CD4-positive, alpha-beta memory T cell (primary cell): ENCODE data around the gene MRPL45. TPM values are rescaled to one million over a fixed set of nuclear protein-coding genes. Genes with fewer than 3 reads are reported as not detected.
A peak's percentile ranks its signal among the peaks of the same experiment; 100 is the strongest.

Source experiments
- CTCF ChIA-PET: fragments of 350-600 bp; sonication (Branson Sonifier 250); formaldehyde crosslinking; loops from one replicate; lab custom pipeline; 2021; ENCODE audit warnings: inconsistent platforms; ENCODE audit not compliant: partially characterized antibody; lab: Charles Lee
- POLR2A ChIA-PET: fragments of 350-600 bp; sonication (Branson Sonifier 250); formaldehyde crosslinking; loops from one replicate; lab custom pipeline; 2021; ENCODE audit not compliant: partially characterized antibody; lab: Charles Lee
- DNase-seq, 5 donors: peaks; one replicate each; pipeline versions ENCODE4 v3.0.0 to v3.0.0-alpha.2; 2020 to 2022; ENCODE audit warnings: mixed read lengths in 1 of 5
- H3K27ac ChIP-seq: one replicate; pipeline ENCODE4 v1.7.0; 2013; ENCODE audit warnings: low read depth, low read length
- H3K27me3 ChIP-seq: 2 replicates; pipeline ENCODE4 v1.7.0; 2013; ENCODE audit warnings: mild to moderate bottlenecking, low read length, moderate library complexity; ENCODE audit not compliant: insufficient read depth
- H3K36me3 ChIP-seq: 2 replicates; pipeline ENCODE4 v1.7.0; 2013; ENCODE audit warnings: mild to moderate bottlenecking, low read length, moderate library complexity; ENCODE audit not compliant: insufficient read depth
- H3K4me1 ChIP-seq: 2 replicates; pipeline ENCODE4 v1.7.0; 2013; ENCODE audit warnings: mild to moderate bottlenecking, low read length, moderate library complexity; ENCODE audit not compliant: insufficient read depth
- H3K4me3 ChIP-seq, 2 donors: one replicate each; pipeline ENCODE4 v1.7.0; 2013; ENCODE audit warnings: low read length in 2 of 2, mild to moderate bottlenecking in 1 of 2
- H3K9me3 ChIP-seq, 2 donors: one replicate each; pipeline ENCODE4 v1.7.0; 2013; ENCODE audit warnings: low read length in 2 of 2, control low read depth in 1 of 2; ENCODE audit not compliant: control insufficient read depth in 1 of 2
- H3K27ac Mint-ChIP-seq, 7 donors: one replicate each; pipeline ENCODE4 v1.8.0; 2020 to 2021; ENCODE audit warnings: mixed read lengths in 7 of 7, mild to moderate bottlenecking in 6 of 7, inconsistent platforms in 3 of 7, moderate library complexity in 3 of 7
- H3K27me3 Mint-ChIP-seq, 2 donors: one replicate each; pipeline ENCODE4 v1.8.0; 2020 to 2021; ENCODE audit warnings: mixed read lengths in 2 of 2
- H3K36me3 Mint-ChIP-seq, 2 donors: one replicate each; pipeline ENCODE4 v1.8.0; 2020 to 2021; ENCODE audit warnings: mixed read lengths in 2 of 2, inconsistent platforms in 1 of 2, mild to moderate bottlenecking in 1 of 2
- H3K4me1 Mint-ChIP-seq, 4 donors: one replicate each; pipeline ENCODE4 v1.8.0; 2020 to 2021; ENCODE audit warnings: mixed read lengths in 4 of 4, mild to moderate bottlenecking in 1 of 4
- H3K4me3 Mint-ChIP-seq, 8 donors: one replicate each; pipeline ENCODE4 v1.8.0; 2020 to 2021; ENCODE audit warnings: mixed read lengths in 8 of 8, mild to moderate bottlenecking in 7 of 8, moderate library complexity in 6 of 8, inconsistent platforms in 3 of 8
- H3K9me3 Mint-ChIP-seq, 8 donors: one replicate each; pipeline ENCODE4 v1.8.0; 2020 to 2021; ENCODE audit warnings: mixed read lengths in 8 of 8, mild to moderate bottlenecking in 5 of 8, inconsistent platforms in 3 of 8, moderate library complexity in 1 of 8
- intact Hi-C: fragments of 100-400 bp; cut with micrococcal nuclease; formaldehyde crosslinking; loops from one replicate; pipeline ENCODE4 v1.15.1; 2023
- polyA plus RNA-seq, 2 donors: library from polyadenylated mRNA; unstranded; fragments of 300-500 nt; fragmentation: Illumina TruSeq; gene quantifications; one replicate each; pipeline ENCODE4 v1.2.3, GENCODE V29; 2021
- total RNA-seq, 2 experiments: library from RNA; stranded (reverse); gene quantifications; one replicate each; pipeline ENCODE4 v1.2.3, GENCODE V29; 2021

MRPL45 gene
- total and polyA plus RNA-seq, 4 experiments from 2014 or later: 17.2 to 29.4 (median 21.4) TPM

- POLR2A ChIA-PET: no interaction called here
- Histone ChIP-seq H3K27ac (no peak overlapping the region), H3K27me3 (no peaks in the 10 kb centered on the region), H3K36me3 (peaks cover 8% of the 10 kb centered on the region), H3K4me1 (no peaks in the 10 kb centered on the region), H3K4me3 (no peak overlapping the region), H3K9me3 (no peaks in the 10 kb centered on the region)
- no peak overlapping the region for H3K4me3 Mint-ChIP-seq
- no peaks in the 10 kb centered on the region for H3K9me3 Mint-ChIP-seq
- H3K27ac Mint-ChIP-seq: peak overlapping the region in 2 of 7 donors; percentile 53 to 81
- H3K36me3 Mint-ChIP-seq: peaks cover 16 to 18% of the 10 kb centered on the region in 2 donors
- CTCF ChIA-PET: interaction anchor here (0.6 to 2.4 kb wide), 3 partner anchors 10 to 1934 kb away, joined by 3 to 6 read pairs (median 4); no protein-coding TSS in a partner anchor
- intact Hi-C loops: no loop called here
- peaks cover 0 to 3% of the 10 kb centered on the region in 2 donors for H3K27me3 Mint-ChIP-seq
- no peak for DNase-seq
- peaks cover 0 to 9% (median under 1%) of the 10 kb centered on the region in 4 donors for H3K4me1 Mint-ChIP-seq
Observed at GRCh38 chr17:38325221-38325851, 28.4 kb downstream of the MRPL45 start.

DNA sequence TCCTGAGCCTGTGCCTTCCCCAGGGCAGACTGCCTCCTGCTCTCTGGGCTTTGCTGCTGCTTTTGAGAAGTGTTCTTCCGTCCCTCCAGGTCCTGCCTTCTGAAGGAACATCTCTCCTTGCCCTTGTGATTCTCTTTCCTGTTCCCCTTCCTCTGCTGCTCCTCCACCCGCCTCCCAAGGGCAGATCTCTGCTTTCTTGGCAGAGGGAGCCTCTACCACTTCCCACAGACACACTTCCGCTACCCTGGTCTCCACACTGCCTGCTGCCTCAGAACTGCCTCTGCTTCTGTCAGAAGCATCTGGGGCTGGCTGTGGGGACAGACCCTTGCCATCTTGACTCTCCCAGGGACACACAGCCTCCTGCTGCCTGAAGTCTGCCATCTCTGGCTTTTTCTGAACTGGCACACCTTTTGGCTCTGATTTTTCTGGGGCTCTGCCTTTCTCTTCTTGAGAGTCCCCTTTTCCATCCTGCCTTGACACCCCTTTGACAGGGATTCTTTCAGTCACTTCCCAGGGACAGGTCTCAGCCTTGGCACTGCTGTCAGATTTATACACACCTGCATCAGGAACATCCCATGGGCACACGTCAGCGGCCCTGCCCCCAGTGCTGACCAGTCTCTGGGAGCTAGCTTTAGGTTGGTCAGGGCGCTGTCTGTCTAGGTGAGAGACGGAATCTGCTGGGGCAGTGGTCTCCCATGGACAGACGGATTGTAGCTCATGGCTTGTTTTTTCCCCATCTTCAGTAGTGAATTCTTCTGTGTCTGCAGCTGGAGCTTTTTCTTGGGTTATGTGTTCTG, 30.2 kb downstream of the MRPL45 start:
- Histone ChIP-seq H3K4me1 (no peaks in the 10 kb centered on the region), H3K27ac (no peak overlapping the region), H3K4me3 (no peak overlapping the region), H3K9me3 (no peaks in the 10 kb centered on the region), H3K27me3 (no peaks in the 10 kb centered on the region), H3K36me3 (peaks cover 8% of the 10 kb centered on the region)
- Mint-ChIP-seq H3K4me1 (peaks cover 0 to 9% (median under 1%) of the 10 kb centered on the region in 4 donors), H3K27ac (peak overlapping the region in 3 of 7 donors; percentile 24 to 77 (median 61)), H3K9me3 (no peaks in the 10 kb centered on the region), H3K27me3 (peaks cover 5 to 11% of the 10 kb centered on the region in 2 donors), H3K4me3 (peak overlapping the region in 1 of 8 donors; percentile 31), H3K36me3 (peaks cover 7 to 9% of the 10 kb centered on the region in 2 donors)
- intact Hi-C loops: no loop called here
- POLR2A ChIA-PET: no interaction called here
- DNase-seq: no peak
- CTCF ChIA-PET: no interaction called here

DNA sequence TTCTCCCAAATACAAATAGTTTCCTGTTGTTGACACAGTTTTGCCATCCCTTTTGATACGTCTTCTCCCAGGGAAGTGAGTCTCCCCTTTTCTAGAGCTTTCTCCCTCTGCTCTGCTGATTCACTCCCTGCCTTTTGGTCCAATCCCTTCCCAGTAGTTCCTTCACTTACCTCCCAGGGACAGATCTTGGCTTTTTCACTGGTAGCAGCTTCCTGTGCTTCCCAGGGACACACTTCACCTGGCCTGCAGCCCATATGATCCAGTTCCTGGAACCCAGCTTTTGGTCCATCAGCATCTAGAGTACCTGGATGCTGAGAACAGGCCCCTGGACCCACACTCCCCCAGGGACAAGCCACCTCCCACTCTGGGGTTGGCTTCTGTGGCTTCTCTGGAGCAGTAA, 31.0 kb downstream of the MRPL45 start:
- ChIA-PET POLR2A (no interaction called here), CTCF (no interaction called here)
- no peak overlapping the region for H3K27ac ChIP-seq
- H3K4me1 Mint-ChIP-seq: peaks cover 0 to 9% (median under 1%) of the 10 kb centered on the region in 4 donors
- H3K4me3 Mint-ChIP-seq: no peak overlapping the region
- peaks cover 3 to 4% of the 10 kb centered on the region in 2 donors for H3K36me3 Mint-ChIP-seq
- peak overlapping the region in 1 of 7 donors; percentile 24 for H3K27ac Mint-ChIP-seq
- H3K4me3 ChIP-seq: no peak overlapping the region
- H3K9me3 Mint-ChIP-seq: no peaks in the 10 kb centered on the region
- no peak for DNase-seq
- peaks cover 4% of the 10 kb centered on the region for H3K36me3 ChIP-seq
- intact Hi-C loops: no loop called here
- H3K4me1 ChIP-seq: no peaks in the 10 kb centered on the region
- H3K27me3 Mint-ChIP-seq: peaks cover 5 to 11% of the 10 kb centered on the region in 2 donors
- no peaks in the 10 kb centered on the region for H3K9me3 ChIP-seq
- H3K27me3 ChIP-seq: no peaks in the 10 kb centered on the region

- H3K27me3 ChIP-seq: no peaks in the 10 kb centered on the region
- H3K36me3 Mint-ChIP-seq: no peaks in the 10 kb centered on the region
- H3K4me3 ChIP-seq: no peak overlapping the region
- no peak for DNase-seq
- H3K27me3 Mint-ChIP-seq: peaks cover 5 to 15% of the 10 kb centered on the region in 2 donors
- H3K27ac Mint-ChIP-seq: no peak overlapping the region
- no peak overlapping the region for H3K27ac ChIP-seq
- no peaks in the 10 kb centered on the region for H3K4me1 ChIP-seq
- H3K4me3 Mint-ChIP-seq: no peak overlapping the region
- CTCF ChIA-PET: no interaction called here
- no peaks in the 10 kb centered on the region for H3K36me3 ChIP-seq
- H3K4me1 Mint-ChIP-seq: peaks cover 0 to 9% (median under 1%) of the 10 kb centered on the region in 4 donors
- no peaks in the 10 kb centered on the region for H3K9me3 ChIP-seq
- no peaks in the 10 kb centered on the region for H3K9me3 Mint-ChIP-seq
- POLR2A ChIA-PET: no interaction called here
- intact Hi-C loops: no loop called here
Observed at GRCh38 chr17:38328620-38329019, 31.7 kb downstream of the MRPL45 start.

DNA sequence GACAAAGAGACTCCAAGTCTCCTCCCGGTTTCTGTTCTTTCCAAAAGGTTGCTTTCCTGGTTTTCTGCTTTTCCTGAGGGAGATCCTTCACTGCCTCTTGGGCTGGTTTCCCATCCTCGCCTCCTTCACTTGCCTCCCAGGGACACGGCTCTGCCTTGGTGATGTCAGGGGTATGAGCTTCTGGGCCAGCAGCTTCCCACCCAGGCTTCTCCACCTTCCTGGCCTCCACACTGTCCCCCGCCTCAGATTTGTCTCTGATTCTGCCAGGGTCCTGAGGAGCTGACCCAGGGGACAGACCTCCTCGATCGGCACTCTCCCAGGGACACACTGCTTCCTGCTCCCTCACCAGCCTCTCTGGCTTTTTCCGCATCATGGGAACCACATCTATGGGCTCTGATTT, 32.3 kb downstream of the MRPL45 start:
- H3K4me3 ChIP-seq: no peak overlapping the region
- intact Hi-C loops: no loop called here
- H3K9me3 ChIP-seq: no peaks in the 10 kb centered on the region
- Mint-ChIP-seq H3K27me3 (peaks cover 5 to 19% of the 10 kb centered on the region in 2 donors), H3K4me3 (no peak overlapping the region), H3K9me3 (no peaks in the 10 kb centered on the region), H3K4me1 (peaks cover 0 to 9% (median under 1%) of the 10 kb centered on the region in 4 donors), H3K36me3 (no peaks in the 10 kb centered on the region), H3K27ac (no peak overlapping the region)
- ChIA-PET CTCF (no interaction called here), POLR2A (no interaction called here)
- H3K4me1 ChIP-seq: no peaks in the 10 kb centered on the region
- no peak overlapping the region for H3K27ac ChIP-seq
- DNase-seq: no peak
- H3K27me3 ChIP-seq: no peaks in the 10 kb centered on the region
- no peaks in the 10 kb centered on the region for H3K36me3 ChIP-seq

GRCh38 chr17:38329808-38330730, 33.1 kb downstream of the MRPL45 start:
- H3K27me3 Mint-ChIP-seq: peaks cover 7 to 19% of the 10 kb centered on the region in 2 donors
- intact Hi-C loops: no loop called here
- no peak for DNase-seq
- no peaks in the 10 kb centered on the region for H3K4me1 ChIP-seq
- no peaks in the 10 kb centered on the region for H3K36me3 Mint-ChIP-seq
- H3K27ac Mint-ChIP-seq: peak overlapping the region in 1 of 7 donors; percentile 42
- H3K4me3 Mint-ChIP-seq: no peak overlapping the region
- peaks cover 0 to 9% (median under 1%) of the 10 kb centered on the region in 4 donors for H3K4me1 Mint-ChIP-seq
- H3K9me3 ChIP-seq: no peaks in the 10 kb centered on the region
- no peaks in the 10 kb centered on the region for H3K36me3 ChIP-seq
- CTCF ChIA-PET: interaction anchor here (0.6 to 2.2 kb wide), 3 partner anchors 7 to 251 kb away, joined by 3 to 7 read pairs (median 3); no protein-coding TSS in a partner anchor
- H3K27me3 ChIP-seq: no peaks in the 10 kb centered on the region
- no peak overlapping the region for H3K27ac ChIP-seq
- POLR2A ChIA-PET: no interaction called here
- no peaks in the 10 kb centered on the region for H3K9me3 Mint-ChIP-seq
- H3K4me3 ChIP-seq: no peak overlapping the region
